Measurements from ENCODE around the gene IRX6.

DNA sequence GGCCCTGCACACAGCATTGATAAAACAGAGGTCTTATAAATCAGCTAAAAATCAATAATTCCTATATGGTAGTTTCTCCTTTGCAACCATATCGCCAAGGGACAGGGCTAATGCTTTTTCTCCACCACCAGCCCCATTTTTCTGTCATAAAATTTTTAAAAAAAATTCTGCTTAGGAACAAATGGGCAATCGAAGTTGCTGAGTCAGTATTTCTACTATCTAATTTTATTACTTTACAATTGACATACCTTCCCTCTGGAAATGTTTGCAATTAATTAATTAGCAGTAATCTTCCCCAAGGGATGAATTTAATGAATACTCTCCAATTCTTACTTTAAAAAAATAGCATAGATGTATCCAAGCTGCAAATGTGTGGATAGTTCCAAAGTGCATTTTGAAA, 1.7 kb upstream of the IRX6 start:
- TF ChIP-seq, protein P1, sequence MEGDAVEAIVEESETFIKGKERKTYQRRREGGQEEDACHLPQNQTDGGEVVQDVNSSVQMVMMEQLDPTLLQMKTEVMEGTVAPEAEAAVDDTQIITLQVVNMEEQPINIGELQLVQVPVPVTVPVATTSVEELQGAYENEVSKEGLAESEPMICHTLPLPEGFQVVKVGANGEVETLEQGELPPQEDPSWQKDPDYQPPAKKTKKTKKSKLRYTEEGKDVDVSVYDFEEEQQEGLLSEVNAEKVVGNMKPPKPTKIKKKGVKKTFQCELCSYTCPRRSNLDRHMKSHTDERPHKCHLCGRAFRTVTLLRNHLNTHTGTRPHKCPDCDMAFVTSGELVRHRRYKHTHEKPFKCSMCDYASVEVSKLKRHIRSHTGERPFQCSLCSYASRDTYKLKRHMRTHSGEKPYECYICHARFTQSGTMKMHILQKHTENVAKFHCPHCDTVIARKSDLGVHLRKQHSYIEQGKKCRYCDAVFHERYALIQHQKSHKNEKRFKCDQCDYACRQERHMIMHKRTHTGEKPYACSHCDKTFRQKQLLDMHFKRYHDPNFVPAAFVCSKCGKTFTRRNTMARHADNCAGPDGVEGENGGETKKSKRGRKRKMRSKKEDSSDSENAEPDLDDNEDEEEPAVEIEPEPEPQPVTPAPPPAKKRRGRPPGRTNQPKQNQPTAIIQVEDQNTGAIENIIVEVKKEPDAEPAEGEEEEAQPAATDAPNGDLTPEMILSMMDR (IDR thresholded peaks at IDR 0.05) = no peak
- TF ChIP-seq EZH2 (IDR thresholded peaks at IDR 0.05) (no peak), EZH2phosphoT487 (IDR thresholded peaks at IDR 0.05) (no peak)
